HG03442 (cell line): ENCODE measurements around the gene GNPDA1.
"Not testable (repeated sequence)": the region's sequence is repeated elsewhere in the genome, so short reads cannot be mapped to it uniquely, and the experiment has no call there.

Source experiments
- ATAC-seq: cut with Tn5 transposase; IDR thresholded peaks from one replicate; pipeline ENCODE4 v1.9.1; 2021; ENCODE audit warnings: mild to moderate bottlenecking, moderate library complexity; ENCODE audit not compliant: unreplicated experiment

Gene GNPDA1

GRCh38 chr5:142012792-142013388 lies at the start of gene GNPDA1:
Gene GNPDA1 (minus strand): TSS chr5:142013027. CDS start chr5:142012035, 992 bp downstream.
- peak; percentile 67 for ATAC-seq

DNA sequence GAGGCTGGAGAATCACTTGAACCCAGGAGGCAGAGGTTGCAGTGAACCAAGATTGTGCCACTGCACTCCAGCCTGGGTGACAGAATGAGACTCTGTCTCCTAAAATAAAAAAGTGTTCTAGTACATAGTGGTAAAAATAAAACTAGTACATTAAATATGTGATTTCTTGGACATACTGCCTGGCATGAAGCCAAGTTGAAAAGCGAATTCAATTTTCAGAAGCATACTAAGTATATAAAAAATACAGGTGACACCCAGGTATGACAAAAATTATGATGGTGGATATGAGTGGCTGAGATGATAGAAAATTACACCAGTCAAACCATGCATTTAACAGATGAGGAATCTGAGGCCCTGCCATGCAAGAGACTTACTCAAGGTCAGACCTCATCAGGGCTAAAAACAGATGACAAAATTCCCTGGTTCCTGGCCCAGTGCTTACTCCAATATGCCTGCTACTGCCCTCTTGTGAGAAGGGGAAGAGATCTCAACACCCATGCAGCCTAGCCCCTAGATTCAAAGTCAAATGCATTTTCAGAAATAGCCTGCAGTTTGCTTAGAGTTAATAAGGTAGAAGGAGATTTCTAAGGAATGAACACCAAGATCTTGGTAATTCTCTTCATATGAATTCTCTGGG lies 46.6 kb upstream of the GNPDA1 start:
- ATAC-seq: no peak

DNA sequence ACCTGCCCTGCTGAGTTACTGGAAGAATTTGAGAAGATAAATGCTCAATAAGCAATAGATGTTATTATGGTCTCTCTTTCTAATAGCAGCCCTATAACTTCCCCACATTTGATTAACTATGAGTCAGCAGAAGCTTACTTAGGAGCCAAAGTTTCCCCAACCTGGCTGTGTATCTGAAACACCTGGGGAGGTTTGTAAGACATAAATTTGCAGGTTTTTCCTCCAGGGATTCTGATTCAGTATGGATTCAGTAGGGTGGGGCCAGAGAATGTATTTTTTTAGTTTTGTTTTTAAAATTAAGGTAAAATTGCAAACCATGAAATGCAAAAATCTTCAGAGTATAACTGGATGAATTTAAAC lies 44.9 kb upstream of the GNPDA1 start:
- no peak for ATAC-seq

DNA sequence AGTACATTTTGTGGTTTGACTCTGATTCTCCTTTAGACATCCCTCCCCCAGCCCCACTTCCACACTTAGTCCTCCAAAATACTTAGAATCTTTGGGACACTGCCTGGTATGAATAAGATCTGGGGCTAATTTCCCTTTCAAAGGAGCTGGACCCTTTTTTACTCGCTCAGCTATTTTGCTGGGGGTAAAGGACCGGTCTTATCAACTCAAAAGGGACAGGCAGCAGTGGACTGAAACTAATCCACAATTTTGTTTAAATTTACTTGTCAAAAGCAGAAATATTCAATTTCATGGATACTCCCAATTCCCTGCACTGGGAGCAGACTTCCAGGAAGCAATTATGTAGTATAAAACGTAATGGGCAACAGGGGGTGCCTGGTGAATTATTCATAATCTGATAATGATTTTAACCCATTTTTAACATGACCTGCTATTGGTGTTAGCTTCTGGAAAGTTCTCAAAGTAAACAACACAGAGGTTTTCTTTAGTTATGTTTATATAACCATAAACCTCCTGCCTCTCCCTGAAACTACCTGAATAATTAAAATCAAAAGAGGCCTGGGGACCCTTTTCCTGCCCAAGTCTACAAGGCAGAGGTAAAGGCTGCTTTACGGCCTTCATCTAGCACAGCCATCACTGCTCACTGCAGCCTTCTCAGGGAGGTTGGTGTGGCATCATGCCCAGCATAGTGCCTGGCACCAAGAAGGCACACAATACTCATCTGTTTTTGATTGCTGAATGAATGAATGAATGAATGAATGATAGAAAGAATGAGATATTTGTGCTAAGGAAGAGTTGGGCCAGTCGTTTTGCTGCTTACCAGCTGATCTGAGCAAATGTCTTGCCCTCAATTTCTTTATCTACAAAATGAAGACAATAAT lies 44.2 kb upstream of the GNPDA1 start:
- no peak for ATAC-seq

- no peak for ATAC-seq
These were observed 42.5 kb upstream of the GNPDA1 start for GRCh38 chr5:142055301-142055700.

DNA sequence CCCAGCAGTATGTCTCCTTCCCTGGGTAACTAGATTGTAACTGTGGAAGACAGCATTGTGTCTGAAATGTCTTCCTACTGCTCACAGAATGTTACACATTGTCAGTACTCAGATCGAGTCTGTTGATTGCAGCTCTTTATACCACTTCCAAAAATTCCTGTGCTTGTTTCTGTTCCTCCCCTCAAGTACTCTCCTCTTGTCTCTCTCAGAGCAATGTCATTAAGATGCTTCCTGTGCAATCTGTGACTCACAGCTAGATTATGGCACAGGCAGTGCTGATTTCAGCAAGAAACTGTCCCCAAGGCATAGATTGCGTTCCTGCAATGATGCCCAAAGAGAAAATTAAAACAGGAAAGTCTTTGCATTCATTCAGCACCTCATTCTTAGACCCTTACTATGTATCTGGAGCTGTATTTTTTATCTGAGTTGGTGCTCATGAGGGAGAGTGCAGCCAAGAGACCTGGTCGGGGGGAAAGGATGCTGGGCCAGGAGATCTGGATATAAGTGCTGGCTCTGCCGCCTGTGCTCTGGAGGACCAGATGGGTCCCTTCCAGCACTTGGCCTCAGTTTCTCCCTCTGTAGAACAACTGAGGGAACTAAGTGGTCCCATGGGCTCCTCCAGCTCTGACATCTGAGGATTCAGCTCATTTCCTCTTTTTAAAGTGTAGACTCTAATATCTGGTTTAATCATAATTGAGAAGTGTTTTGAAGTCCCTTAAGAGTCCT lies 40.8 kb upstream of the GNPDA1 start:
- ATAC-seq: no peak

GRCh38 chr5:142052026-142052425 lies 39.2 kb upstream of the GNPDA1 start:
- not testable (repeated sequence) for ATAC-seq

GRCh38 chr5:142048272-142048671 lies 35.4 kb upstream of the GNPDA1 start:
- no peak for ATAC-seq

GRCh38 chr5:142046191-142046590 lies 33.4 kb upstream of the GNPDA1 start:
- ATAC-seq: no peak

DNA sequence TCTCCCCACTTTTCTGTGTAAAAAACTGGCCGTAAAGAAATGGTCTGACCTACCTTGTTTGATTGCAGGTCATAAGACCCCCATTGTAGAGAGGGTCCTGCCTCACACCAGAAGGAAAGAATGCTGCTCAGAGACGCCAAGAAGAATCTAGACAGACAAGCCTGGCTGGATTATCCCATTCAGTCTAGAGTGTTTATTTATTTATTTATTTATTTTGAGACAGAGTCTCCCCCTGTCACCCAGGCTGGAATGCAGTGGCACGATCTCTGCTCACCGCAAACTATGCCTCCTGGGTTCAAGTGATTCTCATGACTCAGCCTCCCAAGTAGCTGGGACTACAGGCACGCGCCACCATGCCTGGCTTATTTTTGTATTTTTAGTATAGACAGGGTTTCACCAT lies 28.1 kb upstream of the GNPDA1 start:
- not testable (repeated sequence) for ATAC-seq

- no peak for ATAC-seq
These were observed 27.5 kb upstream of the GNPDA1 start for GRCh38 chr5:142040285-142040684.

- no peak for ATAC-seq
These were observed 25.9 kb upstream of the GNPDA1 start for GRCh38 chr5:142038735-142039134.

DNA sequence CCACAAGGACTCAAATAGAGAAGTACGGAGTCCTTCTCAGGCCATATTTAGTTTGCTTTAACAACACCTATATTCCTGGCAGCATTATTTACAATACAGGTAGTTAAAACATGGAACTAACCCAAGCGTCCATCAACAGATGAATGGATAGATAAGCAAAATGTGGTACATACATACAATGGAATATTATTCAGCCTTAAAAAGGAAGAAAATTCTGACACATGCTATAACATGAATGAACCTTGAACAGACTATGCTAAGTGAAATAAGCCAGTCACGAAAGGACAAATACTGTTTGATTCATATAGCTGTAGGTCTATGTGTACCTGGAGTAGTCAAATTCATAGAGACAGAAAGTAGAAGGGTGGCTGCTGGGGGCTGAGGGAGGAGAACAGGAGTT lies 24.8 kb upstream of the GNPDA1 start:
- not testable (repeated sequence) for ATAC-seq

- no peak for ATAC-seq
These were observed 24.1 kb upstream of the GNPDA1 start for GRCh38 chr5:142036918-142037317.

DNA sequence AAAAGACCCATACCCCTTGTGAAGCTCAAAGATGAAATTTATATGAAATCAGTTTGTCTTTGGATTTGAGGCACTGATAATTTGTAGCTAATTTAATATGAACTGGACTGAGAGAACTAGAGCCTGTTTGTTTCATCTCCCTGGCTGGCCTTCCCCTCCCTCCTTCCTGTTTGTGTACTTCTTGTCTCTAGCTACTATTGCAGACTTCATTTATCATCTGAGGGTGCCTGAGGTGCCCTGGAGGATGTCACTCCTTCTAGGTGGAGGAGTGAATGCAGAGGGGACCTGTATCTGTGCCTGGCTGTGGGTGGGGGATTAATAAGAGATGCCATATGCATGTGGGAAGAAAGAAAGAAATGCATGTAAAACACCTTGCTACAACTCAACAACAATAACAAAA lies 22.2 kb upstream of the GNPDA1 start:
- ATAC-seq: no peak

GRCh38 chr5:142033632-142034567 lies 21.1 kb upstream of the GNPDA1 start:
- ATAC-seq: not testable (repeated sequence)

DNA sequence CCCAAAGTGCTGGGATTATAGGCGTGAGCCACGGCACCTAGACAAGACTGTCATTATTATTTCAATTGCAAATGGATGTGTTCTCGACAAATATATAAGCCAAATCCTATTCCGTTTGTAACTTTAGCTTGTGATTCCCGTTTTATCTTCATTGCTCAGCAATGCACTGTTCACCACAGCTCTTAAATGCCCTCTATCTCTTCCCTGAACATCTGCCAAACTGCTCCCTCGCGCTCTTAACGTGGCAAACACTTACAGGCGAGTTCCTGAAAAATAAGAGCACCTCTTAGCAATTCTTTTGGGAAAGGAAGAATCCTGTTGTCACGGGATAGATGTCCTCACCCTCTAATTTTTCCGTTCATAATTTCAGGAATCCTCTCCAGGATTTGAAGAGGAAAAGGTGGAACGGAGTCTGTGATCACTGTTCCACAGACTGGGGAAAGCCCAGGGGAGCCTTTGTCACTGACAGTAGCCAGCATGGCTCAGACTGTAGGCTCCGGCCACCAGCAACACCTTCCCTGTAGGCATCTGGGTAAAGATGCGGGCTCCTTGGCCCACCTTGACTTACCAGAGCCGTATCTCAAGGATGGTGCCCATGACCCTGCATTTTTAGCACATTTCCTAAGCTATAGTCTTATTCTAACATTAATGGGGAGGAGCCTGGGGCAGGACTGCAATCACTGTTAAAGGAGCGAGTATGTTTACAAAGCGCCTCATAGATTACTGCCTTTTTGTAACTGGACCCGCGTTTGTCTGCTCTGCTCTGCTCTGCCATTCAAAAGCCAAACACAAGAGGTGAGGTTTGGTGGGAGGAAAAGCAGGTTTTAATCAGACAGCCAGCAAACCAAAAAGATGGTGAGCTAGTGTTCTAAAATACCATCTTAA lies 20.2 kb upstream of the GNPDA1 start:
- ATAC-seq: no peak

DNA sequence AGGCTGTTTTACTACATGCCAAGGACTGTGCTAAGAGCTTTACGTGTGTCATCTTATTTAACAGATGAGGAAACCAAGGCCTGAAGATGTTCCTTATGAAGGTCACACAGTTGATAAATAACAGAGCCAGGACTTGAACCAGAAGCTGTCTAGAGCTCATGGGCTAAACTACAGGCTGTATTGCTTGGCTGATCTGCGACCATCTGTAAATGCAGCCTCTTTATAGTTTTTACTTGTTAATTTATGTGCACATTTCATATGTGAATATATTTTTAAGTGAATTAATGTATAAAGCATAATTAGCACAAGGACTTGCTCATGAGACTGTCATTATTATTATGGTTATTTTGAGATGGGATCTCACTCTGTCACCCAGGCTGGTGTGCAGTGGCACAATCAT lies 19.3 kb upstream of the GNPDA1 start:
- ATAC-seq: no peak

DNA sequence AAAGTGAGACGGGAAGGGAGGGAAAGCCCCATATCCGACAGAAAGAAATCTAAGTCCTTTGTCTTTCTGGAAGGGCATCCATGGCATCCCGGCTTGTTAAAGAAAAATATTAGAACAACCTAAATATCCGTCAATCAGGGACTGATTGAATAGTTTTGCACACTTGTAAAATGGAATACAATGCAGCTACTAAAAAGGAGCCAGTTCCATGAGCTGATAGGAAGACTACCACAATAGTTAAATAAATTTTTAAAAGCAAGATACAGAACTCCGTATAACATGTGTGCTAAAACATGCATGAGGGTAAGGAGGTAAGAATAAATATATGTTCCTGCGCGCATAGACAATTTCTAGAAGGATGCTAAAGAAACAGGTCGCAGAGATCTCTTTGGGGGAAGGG lies 12.8 kb upstream of the GNPDA1 start:
- no peak for ATAC-seq
